ENCODE measurements around the gene RNF183. TPM values are rescaled to one million over a fixed set of nuclear protein-coding genes. Genes with fewer than 3 reads are reported as not detected.

Gene RNF183
- total and polyA plus RNA-seq, 9 of the 15 experiments (the other 6 are each of a cell fraction or from before 2014, with no cell fraction given), result 0.04 to 2.0 (median 0.16) TPM; not detected in 5

GRCh38 chr9:113320051-113320450 is 16.9 kb upstream of the RNF183 start:
- DNase-seq (ENCODE audit: extremely low read depth in 1 of 4, low spot score in 3 of 4) (no peak), FAIRE-seq (no peak), ATAC-seq (no peak)
- H3K9me3 ChIP-seq (replicated peaks; ENCODE audit: control insufficient read depth, insufficient read depth, low read depth, low read length), result no peaks in the 10 kb centered on the region
- H3K27me3 ChIP-seq (ENCODE audit: control insufficient read depth in 2 of 2, insufficient read depth in 2 of 2, low read length in 2 of 2), result peaks cover 11 to 32% of the 10 kb centered on the region in 2 experiments; a peak in 3 of 5 replicates
- ChIA-PET CTCF (ENCODE audit: low intra/inter-chr PET ratio) (interaction anchor here (0.6 kb wide), 1 partner anchor 77 kb away, joined by 3 read pairs; no protein-coding TSS in a partner anchor), POLR2A (interaction anchor here (0.6 to 1.7 kb wide), 3 partner anchors 8 to 43 kb away, joined by 3 to 5 read pairs (median 5); partner anchors contain the start of gene WDR31)
- H3K4me2 ChIP-seq (ENCODE audit: insufficient read depth, low read length), result no peak overlapping the region
- 6% methylated on average over 3 of the region's 3 CpGs for WGBS (ENCODE audit: insufficient coverage, low coverage, missing lambda C conversion rate)
- in situ Hi-C loops (cut with MboI), result no loop called here
- H3K9me1 ChIP-seq (ENCODE audit: control insufficient read depth, insufficient read depth, low read length), result no peaks in the 10 kb centered on the region
- H3K4me3 ChIP-seq, result no peak overlapping the region
- H2AFZ ChIP-seq (ENCODE audit: low read depth, low read length), result no peak overlapping the region
- H3K36me3 ChIP-seq (ENCODE audit: control insufficient read depth, insufficient read depth, low read length), result no peaks in the 10 kb centered on the region
- intact Hi-C loops (cut with micrococcal nuclease), result no loop called here
- H3K79me2 ChIP-seq (ENCODE audit: control insufficient read depth, insufficient read depth, low read length), result no peaks in the 10 kb centered on the region
- no peak overlapping the region for H3K9ac ChIP-seq (ENCODE audit: insufficient read depth in 1 of 2, low read depth in 2 of 2, low read length in 2 of 2)
- BruUV-seq (replicated peaks), result no TSS peak
- no peak overlapping the region for H3K27ac ChIP-seq (ENCODE audit: extremely low read depth, low read depth, low read length)
- no peak for TF ChIP-seq MAZ (CRISPR knock-in tag; conservative IDR thresholded peaks at IDR 0.05 in 1 of 2, IDR thresholded peaks at IDR 0.05 in 1 of 2)
- TF ChIP-seq PKNOX1 (IDR thresholded peaks at IDR 0.05), result no peak
- TF ChIP-seq TEAD1 (CRISPR knock-in tag; IDR thresholded peaks at IDR 0.05), result no peak
- TF ChIP-seq ARID3B (CRISPR knock-in tag; IDR thresholded peaks at IDR 0.05; ENCODE audit: borderline replicate concordance), result no peak
- TF ChIP-seq CEBPZ (IDR thresholded peaks at IDR 0.05; ENCODE audit: borderline replicate concordance, low read depth, low read length), result no peak
- no peak for TF ChIP-seq PURB (CRISPR knock-in tag; IDR thresholded peaks at IDR 0.05; ENCODE audit: low read depth)
- TF ChIP-seq ZNF507 (tag; conservative IDR thresholded peaks at IDR 0.05), result no peak
- 0 out of 2 replicates have a peak, but pooled peaks cover 3% of the 10 kb centered on the region for H4K20me1 ChIP-seq (replicated peaks; ENCODE audit: control insufficient read depth, insufficient read depth, low read length)
- no peaks in the 10 kb centered on the region; a peak in 1 of 5 replicates for H3K4me1 ChIP-seq (replicated peaks in 1 of 2; ENCODE audit: control insufficient read depth in 2 of 2, insufficient read depth in 2 of 2, low read length in 2 of 2)
